ENCODE data around the gene POU2F1. TPM values are rescaled to one million over a fixed set of nuclear protein-coding genes. Genes with fewer than 3 reads are reported as not detected.
"Not testable (repeated sequence)": the region's sequence is repeated elsewhere in the genome, so short reads cannot be mapped to it uniquely, and the experiment has no call there.

Gene POU2F1
- total and polyA plus RNA-seq, 11 donors, result 2.4 to 13.4 (median 8.8) TPM

DNA sequence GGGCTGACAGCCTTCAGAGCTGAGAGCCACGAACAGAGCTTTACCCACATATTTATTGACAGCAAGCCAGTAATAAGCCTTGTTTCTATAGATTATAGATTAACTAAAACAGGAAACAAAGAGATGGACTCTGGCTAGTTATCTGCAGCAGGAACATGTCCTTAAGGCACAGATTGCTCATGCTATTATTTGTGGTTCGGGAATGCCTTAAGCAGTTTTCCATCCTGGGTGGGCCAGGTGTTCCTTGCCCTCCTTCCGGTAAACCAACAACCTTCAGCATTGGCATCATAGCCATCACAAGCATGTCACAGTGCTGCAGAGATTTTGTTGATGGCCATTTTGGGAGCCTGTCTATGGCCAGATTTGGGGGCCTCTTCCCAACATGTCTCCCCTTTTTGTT, 96.8 kb downstream of the POU2F1 start:
- Histone ChIP-seq H3K27ac (no peak overlapping the region), H3K4me3 (no peak overlapping the region), H3K4me1 (no peaks in the 10 kb centered on the region), H3K36me3 (peaks cover 0 to 10% (median 0%) of the 10 kb centered on the region in 9 donors), H3K9me3 (peaks cover 0 to 59% (median 32%) of the 10 kb centered on the region in 12 donors), H3K27me3 (no peaks in the 10 kb centered on the region)
- intact Hi-C loops (cut with DNase I), result loop anchor here in 1 of 10 donors (10.0 kb wide), 1 partner anchor 253 kb away; no protein-coding TSS in a partner anchor
- TF ChIP-seq, protein P1, sequence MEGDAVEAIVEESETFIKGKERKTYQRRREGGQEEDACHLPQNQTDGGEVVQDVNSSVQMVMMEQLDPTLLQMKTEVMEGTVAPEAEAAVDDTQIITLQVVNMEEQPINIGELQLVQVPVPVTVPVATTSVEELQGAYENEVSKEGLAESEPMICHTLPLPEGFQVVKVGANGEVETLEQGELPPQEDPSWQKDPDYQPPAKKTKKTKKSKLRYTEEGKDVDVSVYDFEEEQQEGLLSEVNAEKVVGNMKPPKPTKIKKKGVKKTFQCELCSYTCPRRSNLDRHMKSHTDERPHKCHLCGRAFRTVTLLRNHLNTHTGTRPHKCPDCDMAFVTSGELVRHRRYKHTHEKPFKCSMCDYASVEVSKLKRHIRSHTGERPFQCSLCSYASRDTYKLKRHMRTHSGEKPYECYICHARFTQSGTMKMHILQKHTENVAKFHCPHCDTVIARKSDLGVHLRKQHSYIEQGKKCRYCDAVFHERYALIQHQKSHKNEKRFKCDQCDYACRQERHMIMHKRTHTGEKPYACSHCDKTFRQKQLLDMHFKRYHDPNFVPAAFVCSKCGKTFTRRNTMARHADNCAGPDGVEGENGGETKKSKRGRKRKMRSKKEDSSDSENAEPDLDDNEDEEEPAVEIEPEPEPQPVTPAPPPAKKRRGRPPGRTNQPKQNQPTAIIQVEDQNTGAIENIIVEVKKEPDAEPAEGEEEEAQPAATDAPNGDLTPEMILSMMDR (IDR thresholded peaks at IDR 0.05), result no peak
- TF ChIP-seq POLR2A (IDR thresholded peaks at IDR 0.05), result no peak
- DNase-seq (no peak), ATAC-seq (no peak)
- 84 to 99% (median 91%) methylated on average over 3 of the region's 3 CpGs for WGBS, 4 donors

DNA sequence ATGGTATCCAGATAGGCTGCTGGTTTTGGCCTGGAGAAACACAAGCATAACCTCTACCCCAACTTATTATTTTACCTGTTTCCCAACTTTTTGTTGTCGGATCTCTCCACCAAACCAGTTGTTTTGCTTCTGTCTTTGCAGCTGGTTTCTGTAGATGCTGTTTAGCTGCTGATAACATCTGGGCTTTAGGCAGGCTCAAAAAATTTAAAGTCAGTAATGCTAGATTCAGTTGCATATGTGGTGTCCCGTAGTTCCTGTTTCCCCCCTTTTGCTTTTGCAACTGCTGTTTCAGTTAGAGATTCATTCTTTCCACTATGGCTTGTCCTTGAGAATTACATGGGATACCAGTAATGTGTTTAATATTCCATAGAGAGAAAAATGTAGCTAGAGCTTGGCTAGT, 98.5 kb downstream of the POU2F1 start:
- H3K4me1 ChIP-seq, H3K27me3 ChIP-seq, ATAC-seq, DNase-seq, H3K4me3 ChIP-seq, H3K27ac ChIP-seq: not testable (repeated sequence)
- Histone ChIP-seq H3K9me3 (peaks cover 0 to 77% (median 49%) of the 10 kb centered on the region in 12 donors), H3K36me3 (peaks cover 0 to 20% (median 3%) of the 10 kb centered on the region in 9 donors)
- intact Hi-C loops (cut with DNase I), result loop anchor here in 1 of 10 donors (10.0 kb wide), 1 partner anchor 254 kb away; no protein-coding TSS in a partner anchor
- WGBS, 4 donors, result 96 to 99% (median 98%) methylated on average over 2 of the region's 2 CpGs

DNA sequence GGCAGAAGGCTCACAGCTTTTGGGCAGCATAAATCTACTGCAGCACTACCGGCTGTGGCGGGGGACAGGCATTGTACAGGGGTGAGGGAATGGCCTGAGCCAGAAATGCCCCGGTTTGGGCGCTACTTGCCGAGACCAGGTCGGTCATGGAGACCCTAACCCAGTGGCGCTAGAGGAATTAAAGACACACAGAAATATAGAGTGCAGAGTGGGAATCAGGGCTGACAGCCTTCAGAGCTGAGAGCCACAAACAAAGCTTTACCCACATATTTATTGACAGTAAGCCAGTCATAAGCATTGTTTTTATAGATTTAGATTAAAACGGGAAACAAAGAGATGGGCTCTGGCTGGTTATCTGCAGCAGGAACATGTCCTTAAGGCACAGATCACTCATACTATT, 101.8 kb downstream of the POU2F1 start:
- TF ChIP-seq POLR2A (IDR thresholded peaks at IDR 0.05), result no peak
- TF ChIP-seq, protein P1 (IDR thresholded peaks at IDR 0.05), result no peak
- H3K9me3 ChIP-seq, result peaks cover 0 to 71% (median 50%) of the 10 kb centered on the region in 12 donors

DNA sequence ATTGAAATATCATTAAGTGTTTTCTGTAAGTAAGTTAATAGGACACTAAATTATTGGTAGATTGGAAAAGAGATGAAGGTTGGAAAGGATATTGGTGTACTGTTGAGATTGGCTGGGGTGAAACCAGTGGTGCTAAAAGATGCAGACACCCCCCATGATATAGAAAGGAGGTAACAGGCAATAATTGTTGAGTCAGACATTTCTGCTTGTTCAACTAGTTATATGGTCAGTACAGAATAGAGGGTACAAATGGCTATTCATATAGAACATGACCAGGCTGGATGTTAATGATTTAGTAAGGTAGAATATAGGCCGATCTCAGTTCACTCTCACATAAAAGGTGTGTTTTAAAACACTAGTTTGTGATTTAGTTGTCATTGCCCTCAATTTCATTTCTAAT, 104.5 kb downstream of the POU2F1 start:
- no peak for ATAC-seq
- intact Hi-C loops (cut with DNase I), result no loop called here
- TF ChIP-seq, protein P1 (IDR thresholded peaks at IDR 0.05), result no peak
- no peak for TF ChIP-seq POLR2A (IDR thresholded peaks at IDR 0.05)
- Histone ChIP-seq H3K27me3 (no peaks in the 10 kb centered on the region), H3K4me3 (no peak overlapping the region), H3K36me3 (peaks cover 0 to 25% (median 3%) of the 10 kb centered on the region in 9 donors), H3K27ac (no peak overlapping the region), H3K9me3 (peaks cover 0 to 52% (median 42%) of the 10 kb centered on the region in 12 donors), H3K4me1 (peaks cover 0 to 15% (median 0%) of the 10 kb centered on the region in 12 donors)
- WGBS, 4 donors, result 98 to 100% (median 100%) methylated on average over 1 of the region's 1 CpG
- no peak for DNase-seq

More for the DNA sequence above, 101.8 kb downstream of the POU2F1 start:
- H3K4me3 ChIP-seq, result no peak overlapping the region
- peaks cover 0 to 25% (median 3%) of the 10 kb centered on the region in 9 donors for H3K36me3 ChIP-seq
- intact Hi-C loops (cut with DNase I), result no loop called here
- DNase-seq (no peak), ATAC-seq (no peak)
- WGBS, 4 donors, result 98 to 100% (median 98%) methylated on average over 8 of the region's 8 CpGs
- H3K27ac ChIP-seq, result no peak overlapping the region
- H3K27me3 ChIP-seq, result no peaks in the 10 kb centered on the region
- no peaks in the 10 kb centered on the region for H3K4me1 ChIP-seq
